ENCODE measurements around the gene HSDL1. TPM values are rescaled to one million over a fixed set of nuclear protein-coding genes. Genes with fewer than 3 reads are reported as not detected.
A peak's percentile ranks its signal among the peaks of the same experiment; 100 is the strongest.

The HSDL1 gene
- total and polyA plus RNA-seq, 2 of the 4 experiments (the other 2 are of a cell fraction), result 11.6 to 18.3 TPM

DNA sequence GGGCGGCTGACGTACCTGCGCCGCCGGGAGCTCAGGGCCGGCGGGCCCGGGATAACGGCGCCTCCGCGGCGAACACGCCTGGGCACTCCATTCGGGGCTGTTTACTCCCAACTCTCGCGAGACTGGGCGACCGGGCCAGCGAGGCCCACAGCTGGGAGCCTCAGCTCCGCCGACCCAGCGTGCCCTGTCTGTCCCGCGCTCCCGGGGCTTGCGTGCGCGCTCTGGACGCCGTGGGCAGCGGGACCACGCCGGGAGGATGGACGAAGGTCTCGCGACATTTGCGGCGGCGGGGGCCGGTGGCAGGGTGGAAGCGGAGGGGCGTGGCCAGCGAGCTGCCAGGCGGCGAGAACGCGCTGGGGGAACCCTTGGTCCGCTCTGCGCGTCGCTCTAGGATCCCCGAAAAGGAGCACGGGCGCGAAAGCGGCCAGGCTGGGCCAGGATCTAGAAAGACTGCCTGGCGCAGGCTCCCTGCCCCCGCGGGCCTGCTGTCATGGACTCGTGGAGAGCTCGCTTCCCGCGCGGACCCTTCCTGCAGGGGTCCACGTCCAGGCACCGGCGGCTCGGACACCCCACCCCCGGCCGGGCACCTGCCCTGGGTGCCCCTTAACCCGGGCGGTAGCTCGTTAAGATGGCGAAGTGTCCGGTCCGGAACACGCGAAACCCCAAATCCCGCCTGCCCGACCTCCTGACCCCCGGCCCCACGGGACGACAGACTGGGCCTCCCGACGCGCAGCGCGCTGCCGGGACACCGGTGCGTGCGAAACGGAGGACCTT is 28.1 kb downstream of the HSDL1 start, which contains the start of gene MBTPS1 (continued):
- peak; percentile 83 for TF ChIP-seq POLR2A (IDR thresholded peaks at IDR 0.05; ENCODE audit: low read depth, low read length)
- no peak for TF ChIP-seq RFX5 (IDR thresholded peaks at IDR 0.05; ENCODE audit: low read depth, low read length)
- no peak for TF ChIP-seq RAD21 (IDR thresholded peaks at IDR 0.05; ENCODE audit: low read length)

GRCh38 chr16:84115919-84116719 is 28.9 kb downstream of the HSDL1 start:
- no peak overlapping the region for H2BK20ac ChIP-seq (ENCODE audit: low read depth, low read length)
- H4K5ac ChIP-seq (ENCODE audit: low read depth, low read length), result peak overlapping the region; percentile 70
- H3K9ac ChIP-seq (ENCODE audit: low read depth, low read length), result peak overlapping the region; percentile 87
- BruUV-seq (replicated peaks), result no TSS peak
- 1% methylated on average over 23 of the region's 57 CpGs; no CpG with 5 or more reads in 1 of the 2 experiments for WGBS, 2 experiments (ENCODE audit: extremely low coverage in 2 of 2, insufficient read length in 1 of 2)
- H3K23ac ChIP-seq (ENCODE audit: low read depth, low read length), result peak overlapping the region; percentile 3
- no peak overlapping the region for H2BK120ac ChIP-seq (ENCODE audit: low read depth, low read length)
- peak overlapping the region; percentile 33 for H3K56ac ChIP-seq (ENCODE audit: extremely low read depth, insufficient read depth, low read length)
- H3K4me1 ChIP-seq (ENCODE audit: control insufficient read depth, insufficient read depth, low read length), result no peaks in the 10 kb centered on the region
- H3K79me1 ChIP-seq (ENCODE audit: low read depth in 1 of 2, low read length in 2 of 2), result peaks cover 11 to 34% of the 10 kb centered on the region in 2 experiments
- TF ChIP-seq, protein P1, sequence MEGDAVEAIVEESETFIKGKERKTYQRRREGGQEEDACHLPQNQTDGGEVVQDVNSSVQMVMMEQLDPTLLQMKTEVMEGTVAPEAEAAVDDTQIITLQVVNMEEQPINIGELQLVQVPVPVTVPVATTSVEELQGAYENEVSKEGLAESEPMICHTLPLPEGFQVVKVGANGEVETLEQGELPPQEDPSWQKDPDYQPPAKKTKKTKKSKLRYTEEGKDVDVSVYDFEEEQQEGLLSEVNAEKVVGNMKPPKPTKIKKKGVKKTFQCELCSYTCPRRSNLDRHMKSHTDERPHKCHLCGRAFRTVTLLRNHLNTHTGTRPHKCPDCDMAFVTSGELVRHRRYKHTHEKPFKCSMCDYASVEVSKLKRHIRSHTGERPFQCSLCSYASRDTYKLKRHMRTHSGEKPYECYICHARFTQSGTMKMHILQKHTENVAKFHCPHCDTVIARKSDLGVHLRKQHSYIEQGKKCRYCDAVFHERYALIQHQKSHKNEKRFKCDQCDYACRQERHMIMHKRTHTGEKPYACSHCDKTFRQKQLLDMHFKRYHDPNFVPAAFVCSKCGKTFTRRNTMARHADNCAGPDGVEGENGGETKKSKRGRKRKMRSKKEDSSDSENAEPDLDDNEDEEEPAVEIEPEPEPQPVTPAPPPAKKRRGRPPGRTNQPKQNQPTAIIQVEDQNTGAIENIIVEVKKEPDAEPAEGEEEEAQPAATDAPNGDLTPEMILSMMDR (conservative IDR thresholded peaks at IDR 0.05; ENCODE audit: low read depth, low read length), result peak; percentile 37
- TF ChIP-seq SMC3 (IDR thresholded peaks at IDR 0.05; ENCODE audit: low read depth, low read length) (0 out of 2 replicates have a peak, but pooled peaks have one; percentile 10), POLR2A (IDR thresholded peaks at IDR 0.05; ENCODE audit: low read depth, low read length) (no peak), BHLHE40 (IDR thresholded peaks at IDR 0.05; ENCODE audit: low read depth, low read length) (no peak), RAD21 (IDR thresholded peaks at IDR 0.05; ENCODE audit: low read length) (0 out of 2 replicates have a peak, but pooled peaks have one; percentile 7), MXI1 (IDR thresholded peaks at IDR 0.05; ENCODE audit: borderline replicate concordance, low read depth, low read length) (no peak), RFX5 (IDR thresholded peaks at IDR 0.05; ENCODE audit: low read depth, low read length) (no peak)
- peak overlapping the region; percentile 89 for H3K27ac ChIP-seq (ENCODE audit: insufficient read depth, low read length)
- peak overlapping the region; percentile 98 for H2AFZ ChIP-seq (replicated peaks; ENCODE audit: low read length, poor library complexity)
- CTCF ChIA-PET, result interaction anchor here (0.8 to 1.6 kb wide), 3 partner anchors 31 to 71 kb away, joined by 3 to 4 read pairs (median 4); partner anchors contain the start of gene TAF1C
- in situ Hi-C loops (cut with MboI; ENCODE audit: low sequenced_read_pairs), result no loop called here
- POLR2A ChIA-PET (ENCODE audit: unreplicated experiment), result interaction anchor here (0.6 to 0.8 kb wide), 3 partner anchors 29 to 120 kb away, joined by 3 to 6 read pairs (median 4); partner anchors contain the start of genes DNAAF1 and HSDL1
- dilution Hi-C loops (cut with HindIII; ENCODE audit: low sequenced_read_pairs, unreplicated experiment), result no loop called here
- H3K4ac ChIP-seq (ENCODE audit: low read depth, low read length), result peak overlapping the region; percentile 16
- H3K36me3 ChIP-seq (ENCODE audit: control insufficient read depth, insufficient read depth, low read length), result no peaks in the 10 kb centered on the region
- no peak overlapping the region for H2AK5ac ChIP-seq (ENCODE audit: low read depth, low read length)
- H3K9me1 ChIP-seq (ENCODE audit: insufficient read depth, low read length), result no peaks in the 10 kb centered on the region; the same call in 1 of the 2 replicates
- H4K8ac ChIP-seq (ENCODE audit: low read depth in 2 of 2, low read length in 2 of 2), result peak overlapping the region; percentile 25 to 55; a peak in 3 of 4 replicates
- no peak overlapping the region for H2BK15ac ChIP-seq (ENCODE audit: low read depth, low read length)
- H3K4me3 ChIP-seq (ENCODE audit: insufficient read depth, low read depth, low read length), result peak overlapping the region; percentile 85
- peak overlapping the region; percentile 59 for H2BK5ac ChIP-seq (ENCODE audit: low read depth, low read length, poor library complexity, severe bottlenecking)
- H3K14ac ChIP-seq (replicated peaks; ENCODE audit: low read depth, low read length), result peak overlapping the region; percentile 34; the same call in 1 of the 2 replicates
- DNase-seq (peak; percentile 39), ATAC-seq (ENCODE audit: low read depth) (peak; percentile 22)
- no peaks in the 10 kb centered on the region for H3K27me3 ChIP-seq (ENCODE audit: control insufficient read depth, insufficient read depth, low read length)
- H4K20me1 ChIP-seq (ENCODE audit: insufficient read depth, low read length), result peaks cover under 1% of the 10 kb centered on the region; the same call in 1 of the 2 replicates
- H3K18ac ChIP-seq (ENCODE audit: low read depth, low read length), result peak overlapping the region; percentile 36; the same call in 1 of the 2 replicates
- intact Hi-C loops (cut with micrococcal nuclease), result loop anchor here (5.0 to 10.0 kb wide), 2 partner anchors 61 to 369 kb away; no protein-coding TSS in a partner anchor
- H2AK9ac ChIP-seq (replicated peaks; ENCODE audit: low read depth, low read length, poor library complexity), result peak overlapping the region; percentile 13
- H4K91ac ChIP-seq (ENCODE audit: insufficient read depth, low read depth, low read length), result no peak overlapping the region
- H3K9me3 ChIP-seq (ENCODE audit: control insufficient read depth, insufficient read depth, low read length), result no peaks in the 10 kb centered on the region
- H3K4me2 ChIP-seq (ENCODE audit: low read depth, low read length), result peak overlapping the region; percentile 71
